K562 treated with DMSO at 1 percent for 12 hours (cell line): ENCODE results near the gene KAZALD1. TPM values are rescaled to one million over a fixed set of nuclear protein-coding genes. Genes with fewer than 3 reads are reported as not detected.

ENCODE experiments used
- total RNA-seq: library from RNA; unstranded; fragments of 300-600 nt; gene quantifications from 2 replicates; pipeline ENCODE4 v1.2.3, GENCODE V29; 2022; ENCODE audit not compliant: insufficient read depth

The KAZALD1 gene, protein sequence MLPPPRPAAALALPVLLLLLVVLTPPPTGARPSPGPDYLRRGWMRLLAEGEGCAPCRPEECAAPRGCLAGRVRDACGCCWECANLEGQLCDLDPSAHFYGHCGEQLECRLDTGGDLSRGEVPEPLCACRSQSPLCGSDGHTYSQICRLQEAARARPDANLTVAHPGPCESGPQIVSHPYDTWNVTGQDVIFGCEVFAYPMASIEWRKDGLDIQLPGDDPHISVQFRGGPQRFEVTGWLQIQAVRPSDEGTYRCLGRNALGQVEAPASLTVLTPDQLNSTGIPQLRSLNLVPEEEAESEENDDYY
- total RNA-seq, result 15.6 and 15.8 TPM in 2 replicates

DNA sequence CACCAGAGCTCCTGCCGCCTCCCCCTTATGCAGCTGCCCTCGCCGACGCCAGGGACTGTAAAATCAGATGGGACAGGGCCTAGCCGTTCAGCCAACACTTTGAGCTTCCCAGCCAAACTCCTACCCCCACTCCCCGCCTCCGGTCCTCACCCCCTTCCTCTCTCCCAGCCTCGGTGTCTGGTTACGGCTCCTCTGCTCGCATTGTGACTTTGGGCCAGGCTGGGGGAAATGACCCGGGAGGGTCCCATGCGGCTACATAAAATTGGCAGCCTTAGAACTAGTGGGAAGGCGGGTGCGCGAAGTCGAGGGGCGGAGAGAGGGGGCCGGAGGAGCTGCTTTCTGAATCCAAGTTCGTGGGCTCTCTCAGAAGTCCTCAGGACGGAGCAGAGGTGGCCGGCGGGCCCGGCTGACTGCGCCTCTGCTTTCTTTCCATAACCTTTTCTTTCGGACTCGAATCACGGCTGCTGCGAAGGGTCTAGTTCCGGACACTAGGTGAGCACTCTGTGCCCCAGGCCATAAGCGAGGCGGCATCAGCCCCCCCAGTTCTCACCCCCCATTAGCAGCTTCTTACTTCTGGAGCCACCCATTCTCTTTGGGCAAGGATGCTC lies at the start of gene KAZALD1:
Gene KAZALD1, plus strand, starts transcription at position 366 of the 608 bp plus-strand sequence. CDS start 604 bp downstream, outside the sequence.

DNA sequence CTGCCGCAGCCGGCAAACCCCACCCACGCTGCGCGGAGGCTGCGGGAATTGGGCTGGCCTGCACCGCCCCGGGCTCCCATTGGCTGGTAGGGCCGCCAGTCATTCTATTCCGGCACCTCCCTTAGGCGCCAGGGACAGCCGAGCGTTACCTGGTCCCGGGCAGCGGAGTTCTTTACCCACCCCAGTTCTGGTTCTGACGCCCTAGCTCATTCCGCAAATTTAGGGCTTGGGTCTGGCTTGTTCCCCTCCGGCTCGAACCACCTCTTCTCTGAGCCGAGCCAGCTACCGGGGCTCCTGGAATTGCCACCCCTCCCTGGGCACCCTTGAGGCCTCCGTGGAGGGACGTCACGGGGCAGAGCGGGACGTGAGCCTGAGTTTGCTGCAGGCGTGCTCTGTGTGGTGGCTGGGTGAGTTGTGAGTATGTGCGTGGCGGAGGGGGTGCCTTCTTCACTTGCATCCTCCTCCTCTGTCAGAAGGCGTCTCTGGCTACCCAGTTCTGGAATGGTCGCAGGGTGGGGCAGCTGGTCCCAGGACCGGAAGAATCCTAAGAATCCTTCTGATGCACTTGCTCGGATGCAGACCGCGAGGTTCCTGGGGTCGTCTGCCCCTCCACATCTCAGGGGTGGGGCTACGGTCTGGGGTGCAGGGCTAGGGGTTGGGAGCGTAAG lies 30.5 kb upstream of the KAZALD1 start, which contains the start of the genes PDZD7 and SFXN3:
Gene PDZD7, minus strand, starts transcription at position 2 of the 668 bp plus-strand sequence. CDS start 910 bp downstream, outside the sequence.
Gene SFXN3, plus strand, starts transcription at position 107 of the 668 bp plus-strand sequence. CDS start 3,461 bp downstream, outside the sequence.

Other genes with a start within 250 kb of the KAZALD1 start
- gene SLF2, start 149.0 kb upstream of the KAZALD1 start, total RNA-seq, result 8.9 and 16.0 TPM in 2 replicates
- gene SEMA4G, start 92.5 kb upstream of the KAZALD1 start, total RNA-seq, result 1.5 and 1.8 TPM in 2 replicates
- 51.9 and 54.0 TPM in 2 replicates for gene MRPL43, start 74.5 kb upstream of the KAZALD1 start, total RNA-seq
- 3.8 and 6.2 TPM in 2 replicates for gene TWNK, start 74.4 kb upstream of the KAZALD1 start, total RNA-seq
- gene LZTS2, start 62.2 kb upstream of the KAZALD1 start, total RNA-seq, result 38.2 and 39.9 TPM in 2 replicates
- gene PDZD7, start 30.9 kb upstream of the KAZALD1 start, total RNA-seq, result 0.27 and 0.78 TPM in 2 replicates
- 1.1 and 2.1 TPM in 2 replicates for gene SFXN3, start 30.8 kb upstream of the KAZALD1 start, total RNA-seq
- gene TLX1, start 69.3 kb downstream of the KAZALD1 start, total RNA-seq, result 0.22 TPM in 1 of 2 replicates, not detected in the other
- gene LBX1, start 167.5 kb downstream of the KAZALD1 start, total RNA-seq, result not detected in 2 replicates